ENCODE results near the gene CD300H.
"Not testable (repeated sequence)": the region's sequence is repeated elsewhere in the genome, so short reads cannot be mapped to it uniquely, and the experiment has no call there.

The CD300H gene

GRCh38 chr17:74582633-74583032 lies 15.3 kb upstream of the CD300H start:
- Histone ChIP-seq H3K9me3 (replicated peaks; ENCODE audit: low read length) (peaks cover 6% of the 10 kb centered on the region), H3K27me3 (ENCODE audit: control insufficient read depth, insufficient read depth, low read length) (no peaks in the 10 kb centered on the region), H3K4me2 (ENCODE audit: low read length) (no peak overlapping the region), H3K4me1 (ENCODE audit: control insufficient read depth, insufficient read depth, low read length) (no peaks in the 10 kb centered on the region), H3K9ac (ENCODE audit: low read depth, low read length) (no peak overlapping the region), H3K36me3 (ENCODE audit: insufficient read depth, low read length) (no peaks in the 10 kb centered on the region), H3K4me3 (ENCODE audit: low read length) (no peak overlapping the region)

- no peak overlapping the region for H3K9ac ChIP-seq (ENCODE audit: low read depth, low read length)
- H3K36me3 ChIP-seq (ENCODE audit: insufficient read depth, low read length), result no peaks in the 10 kb centered on the region
- no peak overlapping the region for H3K4me2 ChIP-seq (ENCODE audit: low read length)
- H3K4me3 ChIP-seq (ENCODE audit: low read length), result no peak overlapping the region
- H3K9me3 ChIP-seq (replicated peaks; ENCODE audit: low read length), result peaks cover 6% of the 10 kb centered on the region
- no peaks in the 10 kb centered on the region for H3K4me1 ChIP-seq (ENCODE audit: control insufficient read depth, insufficient read depth, low read length)
- H3K27me3 ChIP-seq (ENCODE audit: control insufficient read depth, insufficient read depth, low read length), result no peaks in the 10 kb centered on the region
Measured at GRCh38 chr17:74579900-74580299, 12.6 kb upstream of the CD300H start.

GRCh38 chr17:74578979-74579378 lies 11.7 kb upstream of the CD300H start:
- H3K27me3 ChIP-seq (ENCODE audit: control insufficient read depth, insufficient read depth, low read length), result no peaks in the 10 kb centered on the region
- H3K36me3 ChIP-seq (ENCODE audit: insufficient read depth, low read length), result no peaks in the 10 kb centered on the region
- peaks cover 6% of the 10 kb centered on the region for H3K9me3 ChIP-seq (replicated peaks; ENCODE audit: low read length)
- no peak overlapping the region for H3K4me2 ChIP-seq (ENCODE audit: low read length)
- H3K4me1 ChIP-seq (ENCODE audit: control insufficient read depth, insufficient read depth, low read length), result no peaks in the 10 kb centered on the region
- no peak overlapping the region for H3K4me3 ChIP-seq (ENCODE audit: low read length)
- H3K9ac ChIP-seq (ENCODE audit: low read depth, low read length), result no peak overlapping the region

GRCh38 chr17:74574489-74575142 lies 7.3 kb upstream of the CD300H start:
- Histone ChIP-seq H3K27me3 (ENCODE audit: control insufficient read depth, insufficient read depth, low read length) (no peaks in the 10 kb centered on the region), H3K4me3 (ENCODE audit: low read length) (no peak overlapping the region), H3K4me2 (ENCODE audit: low read length) (no peak overlapping the region), H3K9ac (ENCODE audit: low read depth, low read length) (no peak overlapping the region), H3K4me1 (ENCODE audit: control insufficient read depth, insufficient read depth, low read length) (no peaks in the 10 kb centered on the region), H3K9me3 (replicated peaks; ENCODE audit: low read length) (no peaks in the 10 kb centered on the region), H3K36me3 (ENCODE audit: insufficient read depth, low read length) (no peaks in the 10 kb centered on the region)

- not testable (repeated sequence) for H3K4me1 ChIP-seq (ENCODE audit: control insufficient read depth, insufficient read depth, low read length); H3K27me3 ChIP-seq (ENCODE audit: control insufficient read depth, insufficient read depth, low read length); H3K4me3 ChIP-seq (ENCODE audit: low read length); H3K4me2 ChIP-seq (ENCODE audit: low read length); H3K36me3 ChIP-seq (ENCODE audit: insufficient read depth, low read length); H3K9ac ChIP-seq (ENCODE audit: low read depth, low read length); H3K9me3 ChIP-seq (replicated peaks; ENCODE audit: low read length)
Measured at GRCh38 chr17:74573635-74574034, 6.3 kb upstream of the CD300H start.

GRCh38 chr17:74573169-74573568 lies 5.9 kb upstream of the CD300H start:
- Histone ChIP-seq H3K4me1 (ENCODE audit: control insufficient read depth, insufficient read depth, low read length) (no peaks in the 10 kb centered on the region), H3K27me3 (ENCODE audit: control insufficient read depth, insufficient read depth, low read length) (no peaks in the 10 kb centered on the region), H3K4me2 (ENCODE audit: low read length) (no peak overlapping the region), H3K4me3 (ENCODE audit: low read length) (no peak overlapping the region), H3K36me3 (ENCODE audit: insufficient read depth, low read length) (no peaks in the 10 kb centered on the region), H3K9me3 (replicated peaks; ENCODE audit: low read length) (no peaks in the 10 kb centered on the region), H3K9ac (ENCODE audit: low read depth, low read length) (no peak overlapping the region)

DNA sequence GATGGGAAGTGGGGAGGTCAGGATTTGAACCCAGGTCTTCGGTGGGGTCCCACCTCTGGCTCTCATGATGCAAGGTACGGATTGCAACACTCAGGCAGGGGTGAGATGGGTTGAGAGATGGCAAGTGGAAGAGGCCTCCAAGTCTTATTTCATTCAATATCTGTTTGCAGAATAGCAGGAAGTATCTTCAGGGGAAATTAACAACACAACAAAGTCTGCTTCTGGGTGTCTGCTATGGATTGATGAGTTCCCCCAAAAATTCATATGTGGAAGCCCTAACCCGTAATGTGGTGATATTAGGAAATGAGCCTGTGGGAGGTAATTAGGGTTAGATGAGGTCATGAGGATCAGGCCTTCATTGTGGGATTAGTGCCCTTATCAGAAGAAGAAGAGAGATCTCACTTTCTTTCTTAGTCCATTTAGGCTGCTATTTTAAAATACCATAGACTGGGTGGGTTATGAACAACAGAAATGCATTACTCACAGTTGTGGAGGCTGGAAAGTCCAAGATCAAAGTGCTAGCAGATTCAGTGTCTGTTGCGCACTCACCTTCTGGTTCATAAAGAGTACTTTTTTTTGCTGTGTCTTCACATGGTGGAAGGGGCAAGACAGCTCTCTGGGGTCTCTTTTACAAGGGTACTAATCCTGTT lies 4.4 kb upstream of the CD300H start:
- Histone ChIP-seq H3K4me3 (ENCODE audit: low read length) (no peak overlapping the region), H3K27me3 (ENCODE audit: control insufficient read depth, insufficient read depth, low read length) (no peaks in the 10 kb centered on the region), H3K36me3 (ENCODE audit: insufficient read depth, low read length) (no peaks in the 10 kb centered on the region), H3K4me2 (ENCODE audit: low read length) (no peak overlapping the region), H3K9me3 (replicated peaks; ENCODE audit: low read length) (no peaks in the 10 kb centered on the region), H3K9ac (ENCODE audit: low read depth, low read length) (no peak overlapping the region), H3K4me1 (ENCODE audit: control insufficient read depth, insufficient read depth, low read length) (no peaks in the 10 kb centered on the region)

DNA sequence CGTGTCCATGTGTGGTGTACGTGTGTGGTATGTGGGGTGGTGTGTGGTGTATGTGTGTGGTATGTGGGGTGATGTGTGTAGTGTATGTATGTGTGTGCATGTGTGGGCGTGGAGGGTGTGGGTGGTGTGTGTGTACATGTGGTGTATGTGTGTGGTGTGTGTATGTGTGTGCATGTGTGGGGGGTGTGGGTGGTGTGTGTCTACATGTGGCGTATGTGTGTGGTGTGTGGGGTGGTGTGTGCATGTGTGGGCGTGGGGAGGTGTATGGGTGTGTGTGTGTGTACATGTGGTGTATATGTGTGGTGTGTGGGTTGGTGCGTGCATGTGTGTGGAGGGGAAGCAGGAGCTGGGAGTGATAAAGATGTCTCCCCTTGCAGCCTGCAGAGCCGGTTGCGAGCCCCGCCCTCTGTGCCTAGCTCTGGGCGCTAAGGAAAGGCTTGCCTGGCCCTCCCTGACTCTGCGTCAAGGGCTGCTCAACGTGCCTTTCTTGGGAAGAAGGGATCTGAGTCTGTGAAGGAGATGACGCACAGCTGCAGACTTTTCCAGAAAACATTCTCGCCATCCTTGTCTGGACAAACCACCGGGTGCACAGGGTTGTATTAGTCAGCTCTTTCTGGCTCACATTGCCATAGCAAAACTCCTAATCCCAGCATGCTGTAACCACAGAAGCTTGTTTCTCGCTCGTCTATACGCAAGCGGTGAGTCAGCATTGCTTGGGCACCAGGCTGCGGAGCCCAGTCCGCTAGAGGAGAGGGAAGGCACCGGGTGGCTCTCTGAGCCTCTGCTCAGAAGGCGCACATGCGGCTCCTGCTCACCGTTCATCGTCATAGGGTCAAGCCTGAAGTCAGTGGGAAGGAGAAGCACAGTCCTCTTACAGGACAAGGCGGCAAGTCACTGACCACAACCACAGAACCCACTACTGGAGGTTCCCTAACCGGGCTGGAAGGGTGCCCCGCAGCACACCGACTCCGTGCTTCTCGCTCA lies 2.0 kb upstream of the CD300H start:
- no peaks in the 10 kb centered on the region for H3K9me3 ChIP-seq (replicated peaks; ENCODE audit: low read length)
- H3K9ac ChIP-seq (ENCODE audit: low read depth, low read length), result no peak overlapping the region
- H3K4me1 ChIP-seq (ENCODE audit: control insufficient read depth, insufficient read depth, low read length), result no peaks in the 10 kb centered on the region
- H3K4me3 ChIP-seq (ENCODE audit: low read length), result no peak overlapping the region
- no peaks in the 10 kb centered on the region for H3K36me3 ChIP-seq (ENCODE audit: insufficient read depth, low read length)
- no peaks in the 10 kb centered on the region for H3K27me3 ChIP-seq (ENCODE audit: control insufficient read depth, insufficient read depth, low read length)
- H3K4me2 ChIP-seq (ENCODE audit: low read length), result no peak overlapping the region

DNA sequence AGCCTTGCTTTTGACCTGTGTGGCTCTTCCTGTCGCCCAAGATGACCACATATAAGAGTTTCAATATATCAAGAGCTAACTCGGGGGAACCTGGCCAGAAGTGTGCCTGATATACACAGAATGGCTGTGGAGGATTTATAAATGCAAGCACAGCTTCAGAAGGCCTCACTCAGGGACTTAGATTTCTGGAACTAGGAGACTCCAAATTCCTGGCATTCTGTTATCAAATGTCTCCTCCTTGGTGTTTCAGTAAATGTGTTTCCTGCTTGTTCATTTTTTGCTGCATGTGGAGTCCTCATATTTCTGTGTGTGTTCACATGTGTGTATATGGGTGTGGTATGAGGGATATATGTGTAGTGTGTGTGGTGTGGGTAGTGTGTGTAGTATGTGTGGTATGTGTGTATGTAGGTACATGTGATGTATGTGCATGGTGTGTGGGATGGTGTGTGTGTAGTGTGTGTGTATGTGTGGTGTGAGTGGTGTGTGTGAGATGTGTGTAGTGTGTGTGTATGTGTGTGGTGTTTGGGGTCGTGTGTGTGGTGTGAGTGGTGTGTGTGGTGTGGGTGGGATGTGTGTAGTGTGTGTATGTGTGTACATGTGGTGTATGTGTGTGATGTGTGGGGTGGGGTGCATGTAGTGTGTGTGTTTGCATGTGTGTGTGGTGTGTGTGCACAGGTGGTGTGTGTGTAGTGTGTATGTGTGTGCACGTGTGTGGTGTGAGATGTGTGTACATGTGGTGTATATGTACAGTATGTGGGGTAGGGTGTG lies 981 bp upstream of the CD300H start:
- H3K4me2 ChIP-seq (ENCODE audit: low read length), result no peak overlapping the region
- no peaks in the 10 kb centered on the region for H3K27me3 ChIP-seq (ENCODE audit: control insufficient read depth, insufficient read depth, low read length)
- H3K36me3 ChIP-seq (ENCODE audit: insufficient read depth, low read length), result no peaks in the 10 kb centered on the region
- no peak overlapping the region for H3K4me3 ChIP-seq (ENCODE audit: low read length)
- H3K4me1 ChIP-seq (ENCODE audit: control insufficient read depth, insufficient read depth, low read length), result no peaks in the 10 kb centered on the region
- no peak overlapping the region for H3K9ac ChIP-seq (ENCODE audit: low read depth, low read length)
- H3K9me3 ChIP-seq (replicated peaks; ENCODE audit: low read length), result no peaks in the 10 kb centered on the region

- Histone ChIP-seq H3K36me3 (ENCODE audit: insufficient read depth, low read length) (no peaks in the 10 kb centered on the region), H3K4me3 (ENCODE audit: low read length) (no peak overlapping the region), H3K9me3 (replicated peaks; ENCODE audit: low read length) (no peaks in the 10 kb centered on the region), H3K4me2 (ENCODE audit: low read length) (no peak overlapping the region), H3K9ac (ENCODE audit: low read depth, low read length) (no peak overlapping the region), H3K27me3 (ENCODE audit: control insufficient read depth, insufficient read depth, low read length) (no peaks in the 10 kb centered on the region), H3K4me1 (ENCODE audit: control insufficient read depth, insufficient read depth, low read length) (no peaks in the 10 kb centered on the region)
Measured at GRCh38 chr17:74566132-74566753, 1.1 kb downstream of the CD300H start.

- no peaks in the 10 kb centered on the region for H3K4me1 ChIP-seq (ENCODE audit: control insufficient read depth, insufficient read depth, low read length)
- no peaks in the 10 kb centered on the region for H3K36me3 ChIP-seq (ENCODE audit: insufficient read depth, low read length)
- no peaks in the 10 kb centered on the region for H3K9me3 ChIP-seq (replicated peaks; ENCODE audit: low read length)
Measured at GRCh38 chr17:74565126-74565525, 2.2 kb downstream of the CD300H start.

More at GRCh38 chr17:74565126-74565525, 2.2 kb downstream of the CD300H start:
- no peak overlapping the region for H3K4me3 ChIP-seq (ENCODE audit: low read length)
- no peak overlapping the region for H3K4me2 ChIP-seq (ENCODE audit: low read length)
- H3K27me3 ChIP-seq (ENCODE audit: control insufficient read depth, insufficient read depth, low read length), result no peaks in the 10 kb centered on the region
- H3K9ac ChIP-seq (ENCODE audit: low read depth, low read length), result no peak overlapping the region
